Stimulated activated effector memory CD8-positive, alpha-beta T cell treated with anti-CD3 and anti-CD28 coated beads, Interleukin-12 subunit alpha, Interleukin-12 subunit beta, amount 100 ng/mL, for 72 hours (primary cell): Measurements from ENCODE around the gene HSD11B2.

Source experiments
- ATAC-seq: fragments of 150-1000 bp; cut with Tn5 transposase; 2 replicates; pipeline ENCODE4 v1.10.0; 2021
- DNase-seq, 2 donors: peaks; one replicate each; pipeline ENCODE4 v3.0.0; 2021 to 2022; ENCODE audit warnings: low spot score in 2 of 2
- H3K27ac Mint-ChIP-seq: one replicate; pipeline ENCODE4 v1.8.0; 2022; ENCODE audit warnings: mild to moderate bottlenecking, mixed read lengths
- H3K36me3 Mint-ChIP-seq: one replicate; pipeline ENCODE4 v1.8.0; 2022; ENCODE audit warnings: mild to moderate bottlenecking, mixed read lengths
- H3K4me1 Mint-ChIP-seq: one replicate; pipeline ENCODE4 v1.8.0; 2022; ENCODE audit warnings: mixed read lengths
- H3K4me3 Mint-ChIP-seq: one replicate; pipeline ENCODE4 v1.8.0; 2022; ENCODE audit warnings: mild to moderate bottlenecking, mixed read lengths
- H3K9me3 Mint-ChIP-seq: one replicate; pipeline ENCODE4 v1.8.0; 2022; ENCODE audit warnings: mixed read lengths

The HSD11B2 gene

DNA sequence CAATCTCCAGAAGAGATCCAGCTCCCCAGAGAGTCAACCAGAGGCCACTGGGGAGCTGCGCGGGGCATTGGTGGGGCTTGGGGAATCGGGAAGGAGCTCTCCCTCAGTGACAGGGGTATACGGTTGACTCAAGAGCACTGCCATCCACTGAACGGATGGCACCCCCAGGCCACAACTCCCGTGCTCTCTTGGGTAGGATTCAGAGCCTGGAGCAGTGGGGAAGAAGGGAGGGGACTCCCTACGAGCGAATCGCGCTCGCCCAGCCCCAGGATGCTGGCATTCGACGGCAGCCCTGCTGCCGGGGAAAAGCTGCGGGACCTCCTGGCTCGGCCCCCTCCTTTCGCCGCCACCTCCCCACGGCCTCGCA, 37.1 kb upstream of the HSD11B2 start:
- Mint-ChIP-seq H3K27ac (no peak overlapping the region), H3K4me3 (peak overlapping the region; percentile 72), H3K9me3 (no peaks in the 10 kb centered on the region), H3K4me1 (peaks cover 9% of the 10 kb centered on the region), H3K36me3 (peaks cover 5% of the 10 kb centered on the region)
- ATAC-seq, result peak; percentile 2
- DNase-seq, result no peak

DNA sequence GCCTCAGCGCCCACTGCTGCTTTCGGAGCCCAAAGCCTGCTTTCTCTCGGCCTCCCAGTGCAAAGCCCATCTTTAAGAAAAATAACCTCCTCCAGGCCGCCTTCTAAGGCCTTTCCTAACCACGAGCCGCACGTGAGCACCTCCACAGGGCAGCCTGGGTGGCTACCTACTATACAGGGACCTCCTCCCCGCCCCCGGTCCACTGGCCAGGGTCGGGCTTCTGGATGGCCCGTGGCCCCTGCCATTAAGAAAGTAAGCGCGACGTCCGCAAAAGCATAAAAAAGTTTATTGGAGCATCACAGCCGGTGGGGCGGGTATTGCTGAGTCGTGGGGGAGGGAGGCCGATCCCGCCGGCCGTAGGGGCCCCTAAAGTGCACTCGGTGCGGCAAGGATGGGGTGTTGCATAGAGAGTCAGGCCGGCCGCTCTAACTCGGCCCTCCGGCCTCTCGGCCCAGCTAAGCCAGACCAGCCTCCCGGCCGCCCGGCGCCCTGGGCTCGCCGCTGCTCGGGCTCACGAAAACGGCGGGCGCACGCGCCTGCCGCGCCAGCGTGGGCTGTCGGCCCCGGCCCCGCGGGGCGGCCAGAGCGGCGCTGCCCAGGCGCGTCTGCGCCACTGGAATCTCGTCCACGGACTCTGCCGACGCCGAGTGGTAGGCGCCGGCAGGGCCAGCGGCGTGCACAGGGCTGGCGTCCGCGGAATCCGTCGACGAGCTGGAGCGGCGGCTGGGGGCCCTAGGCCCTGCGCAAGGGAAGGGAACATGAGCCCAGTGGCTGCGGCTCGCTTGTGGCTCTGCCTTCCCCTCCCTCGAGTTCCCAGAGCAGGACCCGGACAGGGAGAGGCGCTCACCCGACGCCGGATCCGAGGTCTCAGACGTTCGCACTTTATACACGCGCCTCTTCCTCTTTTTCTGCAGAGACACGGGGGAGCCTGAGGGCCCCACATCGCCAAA, 36.5 kb upstream of the HSD11B2 start:
- Mint-ChIP-seq H3K9me3 (no peaks in the 10 kb centered on the region), H3K27ac (no peak overlapping the region), H3K4me1 (peaks cover 9% of the 10 kb centered on the region), H3K36me3 (peaks cover 5% of the 10 kb centered on the region), H3K4me3 (peak overlapping the region; percentile 72)
- ATAC-seq (no peak), DNase-seq (no peak)

DNA sequence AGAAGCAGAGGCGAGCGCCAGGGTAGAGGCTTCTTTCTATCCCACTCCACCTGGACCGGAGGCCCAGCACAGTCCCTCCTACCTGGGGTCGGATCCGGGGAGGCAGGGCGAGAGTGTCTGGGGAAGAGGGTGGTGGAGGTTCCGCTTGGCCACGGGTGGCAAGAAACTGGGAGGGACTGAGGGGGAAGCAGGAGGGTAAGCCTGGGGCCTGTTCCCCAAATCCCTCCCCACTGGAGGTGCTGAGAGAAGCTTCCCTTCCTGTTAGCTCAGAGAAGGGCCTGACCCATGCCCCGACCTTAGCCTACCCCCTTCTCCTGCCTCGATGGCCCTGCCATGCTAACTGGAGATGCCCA, 35.8 kb upstream of the HSD11B2 start:
- DNase-seq (no peak), ATAC-seq (no peak)
- no peaks in the 10 kb centered on the region for H3K9me3 Mint-ChIP-seq
- H3K4me3 Mint-ChIP-seq, result peak overlapping the region; percentile 4
- H3K4me1 Mint-ChIP-seq, result peaks cover 9% of the 10 kb centered on the region
- H3K27ac Mint-ChIP-seq, result no peak overlapping the region
- peaks cover 5% of the 10 kb centered on the region for H3K36me3 Mint-ChIP-seq

DNA sequence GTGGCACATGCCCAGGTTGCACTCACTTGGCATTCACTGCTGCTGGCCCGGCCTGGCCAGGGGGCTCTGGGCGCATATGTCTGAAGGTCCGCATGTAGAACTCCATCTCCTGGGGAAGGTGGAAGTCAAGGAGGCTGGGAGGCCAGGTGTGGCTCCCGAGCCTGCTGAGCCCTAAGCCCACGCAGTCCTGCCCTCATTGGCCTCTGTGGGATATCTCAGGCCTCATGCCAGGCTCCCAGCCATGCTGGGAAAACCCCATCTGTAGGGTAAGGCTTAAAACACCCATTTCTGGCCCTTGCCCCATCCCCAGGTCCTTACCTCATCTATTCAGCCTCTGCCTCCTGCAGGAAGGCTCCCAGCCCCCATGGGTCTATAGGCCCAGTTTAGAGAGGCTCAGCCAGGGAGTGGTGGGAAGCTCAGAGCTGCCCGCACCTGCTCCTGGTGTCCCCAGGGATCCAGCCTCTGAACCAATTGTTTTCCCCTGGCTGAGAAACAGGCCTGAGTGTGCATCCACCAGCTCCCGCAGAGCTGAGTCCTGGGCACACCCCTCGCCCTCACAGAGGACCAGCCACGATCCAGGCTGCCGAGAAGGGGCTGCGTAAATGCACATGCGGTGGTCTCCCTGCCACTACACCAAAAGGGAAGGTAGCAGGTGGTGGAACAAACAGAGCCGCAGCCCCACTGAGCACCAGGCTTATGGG, 35.3 kb upstream of the HSD11B2 start:
- DNase-seq (no peak), ATAC-seq (no peak)
- Mint-ChIP-seq H3K4me3 (peak overlapping the region; percentile 4), H3K4me1 (peaks cover 9% of the 10 kb centered on the region), H3K27ac (no peak overlapping the region), H3K9me3 (no peaks in the 10 kb centered on the region), H3K36me3 (peaks cover 5% of the 10 kb centered on the region)

DNA sequence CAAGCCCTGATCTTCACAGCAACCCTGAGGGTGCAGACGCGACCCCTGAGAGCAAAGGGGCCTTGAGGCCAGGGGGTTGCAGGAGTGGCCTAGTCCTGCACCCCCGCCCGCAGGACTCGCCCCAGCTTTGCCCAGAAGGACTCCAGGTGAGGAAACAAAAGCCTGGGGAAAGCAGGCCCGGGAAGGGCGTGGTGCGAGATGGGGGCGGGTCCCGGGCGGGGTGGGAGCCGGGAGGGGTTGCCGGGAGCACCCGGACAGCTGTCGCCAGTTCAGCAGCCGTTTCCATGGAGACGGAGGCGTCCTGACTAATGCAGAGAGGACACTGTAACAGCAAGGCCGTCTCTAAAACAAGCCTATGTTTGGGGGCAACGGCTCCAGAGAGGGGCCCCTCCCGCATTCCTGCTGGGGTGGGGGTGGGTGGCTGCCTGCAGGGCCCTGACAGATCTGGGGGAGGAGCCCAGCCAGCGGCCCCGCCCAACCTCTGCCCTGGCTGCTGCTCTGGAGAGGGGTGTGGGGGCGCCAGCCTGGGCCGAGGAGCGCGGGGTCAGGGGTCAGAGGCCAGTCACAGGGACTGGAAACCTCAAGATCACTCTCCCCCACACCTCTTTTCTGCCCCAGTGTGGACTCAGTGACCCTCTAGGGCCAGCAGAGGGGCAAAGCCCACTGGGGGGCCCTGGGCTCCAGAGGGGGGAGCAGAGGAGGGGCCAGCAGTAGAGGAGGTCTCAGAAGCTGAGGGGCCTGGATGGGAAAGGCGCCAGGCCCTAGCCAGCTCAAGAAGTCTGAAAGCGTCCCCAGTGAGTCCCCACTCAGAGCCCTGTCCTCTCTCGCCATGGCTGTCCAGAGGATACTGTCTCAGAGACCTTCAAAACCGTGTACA, 34.5 kb upstream of the HSD11B2 start:
- Mint-ChIP-seq H3K9me3 (no peaks in the 10 kb centered on the region), H3K4me1 (peaks cover 9% of the 10 kb centered on the region), H3K27ac (no peak overlapping the region), H3K4me3 (no peak overlapping the region), H3K36me3 (peaks cover 5% of the 10 kb centered on the region)
- DNase-seq (no peak), ATAC-seq (no peak)

DNA sequence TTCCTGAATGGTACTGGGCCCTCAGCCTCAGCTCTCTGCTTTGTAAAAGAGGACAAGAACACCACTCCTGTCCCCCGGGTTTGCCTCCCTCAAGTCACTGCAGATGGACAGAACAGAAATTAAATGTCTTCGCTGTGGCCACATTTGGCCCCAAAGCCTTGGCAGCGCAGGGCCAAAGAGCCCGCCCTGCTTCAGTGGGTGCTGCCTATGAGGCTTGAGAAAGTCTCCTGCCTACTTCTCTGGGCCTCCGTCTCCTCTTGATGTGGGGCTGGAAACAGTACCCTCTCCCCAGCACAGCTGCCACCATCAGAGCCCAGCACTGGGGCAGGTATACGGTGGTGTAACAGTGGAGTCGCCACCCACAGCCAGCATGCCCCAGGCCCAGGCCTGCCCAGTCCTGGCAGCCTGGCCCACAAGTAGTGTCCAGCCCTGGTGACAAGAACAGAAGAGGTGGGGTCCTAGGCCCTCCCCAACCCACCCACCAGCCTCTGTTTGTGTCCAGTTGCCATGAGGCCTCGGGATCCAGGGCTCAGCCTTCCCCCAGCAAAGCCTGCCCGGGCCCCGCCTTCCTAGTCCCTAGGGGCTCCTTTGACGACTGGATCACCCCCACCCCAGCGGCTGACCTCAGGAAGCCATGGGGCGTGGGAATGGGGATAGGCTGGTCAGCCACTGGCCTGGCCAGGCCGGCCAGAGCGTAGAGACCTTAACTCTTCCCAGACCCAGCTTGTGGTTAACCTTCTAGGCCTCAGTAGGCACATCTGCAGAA, 33.7 kb upstream of the HSD11B2 start:
- Mint-ChIP-seq H3K4me1 (peaks cover 9% of the 10 kb centered on the region), H3K9me3 (no peaks in the 10 kb centered on the region), H3K36me3 (peaks cover 3% of the 10 kb centered on the region), H3K27ac (no peak overlapping the region), H3K4me3 (no peak overlapping the region)
- ATAC-seq (no peak), DNase-seq (no peak)

DNA sequence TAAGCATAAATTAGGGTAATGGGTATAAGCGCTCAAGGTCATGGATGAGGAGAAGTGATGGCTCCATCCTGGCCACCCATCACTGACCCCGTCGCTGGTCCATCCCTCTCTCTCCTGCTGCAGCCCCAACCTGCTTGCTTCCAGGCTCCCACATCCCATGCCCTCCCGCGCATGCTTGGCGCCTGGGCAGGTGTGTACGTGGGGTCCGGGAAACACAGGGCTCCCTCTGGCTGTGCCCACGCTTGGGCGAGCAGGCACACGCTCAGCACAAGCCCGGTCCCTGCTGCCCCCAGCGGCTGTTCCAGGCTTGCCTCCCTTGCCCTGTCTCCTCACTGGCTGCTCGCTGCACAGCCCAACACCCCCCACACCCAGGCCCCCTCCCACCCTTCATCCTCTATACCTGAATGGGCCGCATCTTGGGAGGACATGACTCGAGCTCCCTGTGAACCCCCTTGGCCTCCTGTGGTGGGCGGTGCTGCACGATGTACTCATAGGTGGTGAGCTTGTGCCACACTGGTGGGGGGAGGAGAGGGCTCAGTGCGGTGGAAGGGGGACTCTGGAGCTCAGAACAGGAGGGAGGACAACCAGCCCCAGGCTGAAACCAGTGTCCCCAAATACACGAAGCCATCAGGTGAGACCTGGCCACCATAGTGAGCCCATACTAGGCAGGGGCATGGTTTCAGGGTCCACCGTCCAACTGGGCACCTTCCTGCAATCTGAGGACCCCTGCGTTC, 32.9 kb upstream of the HSD11B2 start:
- ATAC-seq (no peak), DNase-seq (no peak)
- Mint-ChIP-seq H3K9me3 (no peaks in the 10 kb centered on the region), H3K4me3 (no peak overlapping the region), H3K36me3 (no peaks in the 10 kb centered on the region), H3K4me1 (peaks cover 9% of the 10 kb centered on the region), H3K27ac (peak overlapping the region; percentile 14)

DNA sequence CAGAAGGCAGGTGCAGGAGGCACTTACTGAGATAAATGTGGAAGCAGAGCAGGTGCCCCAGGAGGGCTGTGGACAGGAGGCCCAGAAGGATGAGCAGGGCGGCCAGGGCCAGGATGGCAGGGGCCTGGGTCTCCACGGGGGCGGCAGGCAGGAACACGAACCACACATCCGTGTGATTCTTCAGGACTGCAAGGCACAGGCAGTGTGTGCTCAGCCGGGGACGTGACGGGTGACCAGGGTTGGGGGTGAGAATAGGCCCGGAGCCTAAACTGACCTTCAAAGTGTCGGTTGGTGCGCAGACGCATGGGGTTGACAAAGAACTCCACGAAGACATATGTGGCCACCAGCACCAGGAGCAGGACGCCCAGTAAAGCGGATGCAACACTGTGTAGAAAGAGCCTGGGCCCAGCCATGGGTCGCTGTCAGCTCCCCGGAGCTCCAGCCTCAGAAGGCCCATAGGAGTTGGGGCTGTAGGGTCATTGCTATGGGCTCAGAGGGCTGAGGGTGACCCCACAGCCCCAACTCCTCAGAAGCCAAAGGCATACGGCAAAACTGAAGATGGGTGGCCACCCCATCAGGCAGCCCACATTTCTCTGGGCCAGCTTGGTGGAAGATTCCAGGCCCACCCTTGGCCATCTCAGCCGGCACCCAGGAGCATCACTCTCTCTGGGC, 32.2 kb upstream of the HSD11B2 start:
- H3K4me3 Mint-ChIP-seq, result no peak overlapping the region
- no peaks in the 10 kb centered on the region for H3K9me3 Mint-ChIP-seq
- H3K36me3 Mint-ChIP-seq, result no peaks in the 10 kb centered on the region
- peak overlapping the region; percentile 14 for H3K27ac Mint-ChIP-seq
- ATAC-seq, result no peak
- no peak for DNase-seq
- peaks cover 8% of the 10 kb centered on the region for H3K4me1 Mint-ChIP-seq

DNA sequence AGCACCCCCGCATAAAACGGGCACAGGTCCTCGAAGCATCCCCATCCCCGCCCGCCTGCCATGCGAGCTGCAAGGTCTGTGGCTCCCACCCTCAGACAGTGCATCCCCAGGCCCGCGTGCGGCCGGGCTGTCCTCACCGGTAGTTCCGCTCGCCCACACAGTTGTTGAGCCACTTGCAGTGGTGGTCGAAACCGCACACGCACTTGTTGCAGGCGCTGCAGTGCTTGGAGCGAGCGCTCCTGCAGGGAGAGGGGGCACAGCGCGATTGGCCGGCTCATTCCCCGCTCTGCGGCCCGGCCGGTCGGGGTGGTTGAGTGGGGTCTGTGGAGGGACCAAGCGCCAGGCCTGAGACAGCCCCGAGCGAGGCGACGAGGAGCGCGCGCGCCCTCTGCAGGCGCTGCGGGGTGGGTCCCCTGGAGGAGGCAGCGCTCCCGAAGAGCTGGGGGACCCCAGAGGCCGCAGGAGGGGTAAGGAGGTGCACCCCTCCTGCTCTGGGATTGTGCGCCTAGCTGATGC, 31.6 kb upstream of the HSD11B2 start:
- no peaks in the 10 kb centered on the region for H3K36me3 Mint-ChIP-seq
- peaks cover 2% of the 10 kb centered on the region for H3K4me1 Mint-ChIP-seq
- ATAC-seq (peak; percentile 76), DNase-seq (peak; percentile 53 to 81)
- no peak overlapping the region for H3K4me3 Mint-ChIP-seq
- no peaks in the 10 kb centered on the region for H3K9me3 Mint-ChIP-seq
- H3K27ac Mint-ChIP-seq, result no peak overlapping the region

DNA sequence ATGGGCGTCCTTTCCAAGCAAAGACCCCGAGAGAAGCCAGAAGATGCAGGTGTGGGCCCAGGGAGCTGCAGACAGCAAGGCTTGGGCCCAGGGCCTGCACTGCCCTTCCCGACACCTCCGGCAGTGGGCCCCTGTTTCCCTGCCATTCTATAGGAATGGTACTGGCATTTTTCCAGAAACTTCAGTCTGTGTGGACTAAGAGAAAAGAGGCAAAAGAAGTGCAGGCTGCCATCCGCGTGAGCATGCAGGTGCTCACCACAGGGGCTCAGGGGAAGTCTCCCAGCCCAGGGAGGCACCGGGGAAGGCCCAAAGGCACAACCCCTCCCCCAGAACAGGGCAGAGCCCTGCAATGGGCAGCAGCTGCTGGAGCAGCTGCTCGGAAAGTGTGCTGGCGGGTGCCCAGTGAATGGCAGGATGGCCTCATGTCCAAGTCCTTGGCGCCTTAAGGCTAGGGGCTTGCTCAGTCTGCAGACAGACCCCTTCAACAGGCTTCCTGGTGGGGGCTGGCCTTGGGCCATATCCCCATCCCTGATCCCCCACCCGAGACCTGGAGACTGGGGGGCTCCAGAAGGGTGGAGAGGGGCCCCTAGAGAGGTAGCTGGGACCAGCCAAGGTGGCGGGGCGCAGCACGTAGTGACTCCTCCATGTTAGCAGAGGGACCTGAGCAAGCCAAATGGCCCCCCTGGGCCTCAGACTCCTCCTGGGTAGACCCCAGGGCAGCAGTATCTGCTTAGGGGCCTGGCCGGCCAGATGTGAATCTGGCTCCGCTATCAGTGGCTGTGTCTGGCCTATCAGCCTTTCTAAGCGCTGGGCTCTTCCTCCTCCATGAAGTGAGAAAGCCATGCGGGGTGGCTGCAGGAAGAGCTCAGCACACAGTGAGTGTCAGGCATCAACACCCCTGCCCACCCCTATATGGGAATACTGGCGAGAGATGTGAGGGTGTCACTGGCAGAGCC, 30.9 kb upstream of the HSD11B2 start:
- no peak for ATAC-seq
- H3K36me3 Mint-ChIP-seq, result no peaks in the 10 kb centered on the region
- H3K4me1 Mint-ChIP-seq, result no peaks in the 10 kb centered on the region

DNA sequence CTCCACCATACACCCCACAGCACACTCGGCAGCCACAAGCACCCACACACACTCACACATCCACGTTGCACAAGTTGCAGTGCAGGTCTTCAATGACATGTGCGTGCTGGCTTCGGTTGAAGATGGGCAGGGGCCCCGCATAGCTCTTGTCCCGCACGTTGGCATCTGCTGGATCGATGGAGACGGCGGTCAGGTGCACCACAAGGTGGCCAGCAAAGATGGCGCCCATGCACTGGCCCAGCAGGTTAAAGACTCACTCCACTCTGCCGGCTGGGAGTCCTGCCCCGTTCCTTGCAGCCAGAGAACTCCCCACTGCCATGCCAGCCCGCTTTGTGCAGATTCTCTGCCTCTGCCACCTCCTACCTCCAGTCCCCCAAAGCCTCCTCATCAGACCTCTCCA, 30.0 kb upstream of the HSD11B2 start:
- DNase-seq, result no peak
- ATAC-seq, result no peak
- H3K9me3 Mint-ChIP-seq, result no peaks in the 10 kb centered on the region
- H3K36me3 Mint-ChIP-seq, result no peaks in the 10 kb centered on the region
- no peak overlapping the region for H3K27ac Mint-ChIP-seq
- H3K4me3 Mint-ChIP-seq, result no peak overlapping the region
- no peaks in the 10 kb centered on the region for H3K4me1 Mint-ChIP-seq

More for the DNA sequence above, 30.9 kb upstream of the HSD11B2 start:
- no peak for DNase-seq
- no peak overlapping the region for H3K4me3 Mint-ChIP-seq
- no peaks in the 10 kb centered on the region for H3K9me3 Mint-ChIP-seq
- no peak overlapping the region for H3K27ac Mint-ChIP-seq

DNA sequence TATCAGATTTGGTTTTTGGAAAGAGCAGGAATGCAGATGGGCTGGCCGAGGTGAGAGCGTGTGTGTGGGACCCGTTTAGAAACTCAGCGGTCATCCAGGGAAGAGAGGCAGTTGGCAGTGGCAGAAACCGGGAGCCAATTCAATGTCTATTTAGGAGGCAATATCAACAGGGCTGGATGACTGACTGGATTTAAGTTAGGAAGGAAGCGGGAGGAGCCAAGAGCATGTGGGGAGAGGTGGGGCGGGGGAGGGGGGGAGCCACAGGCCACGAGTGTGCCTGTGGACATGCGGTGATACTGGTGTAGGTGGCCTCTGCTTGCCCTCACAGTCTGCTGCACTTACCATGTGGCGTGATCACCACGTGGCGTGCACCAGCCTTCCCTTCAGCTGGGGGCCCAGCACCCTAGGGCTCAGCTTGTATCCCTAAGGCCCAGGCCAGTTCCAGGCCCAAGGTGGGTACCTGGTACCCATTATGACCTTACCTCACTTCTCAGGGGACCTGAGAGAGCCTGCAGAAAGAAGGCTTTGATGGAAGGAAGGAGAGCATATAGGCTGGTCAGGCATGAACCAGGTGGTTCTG, 26.9 kb upstream of the HSD11B2 start:
- ATAC-seq (no peak), DNase-seq (no peak)
- H3K36me3 Mint-ChIP-seq, result no peaks in the 10 kb centered on the region
- H3K27ac Mint-ChIP-seq, result no peak overlapping the region
- no peak overlapping the region for H3K4me3 Mint-ChIP-seq
- no peaks in the 10 kb centered on the region for H3K9me3 Mint-ChIP-seq
- no peaks in the 10 kb centered on the region for H3K4me1 Mint-ChIP-seq
